Measurements from ENCODE around the gene CALHM1.

The CALHM1 gene

GRCh38 chr10:103500481-103500880 lies 41.8 kb upstream of the CALHM1 start:
- TF ChIP-seq CTCF (IDR thresholded peaks at IDR 0.05; ENCODE audit: low read depth, low read length, missing control alignments): no peak
- no peak overlapping the region for H3K4me3 ChIP-seq (ENCODE audit: low read depth, low read length)
- DNase-seq (ENCODE audit: low read depth): no peak

- H3K4me3 ChIP-seq (ENCODE audit: low read depth, low read length): no peak overlapping the region
- no peak for TF ChIP-seq CTCF (IDR thresholded peaks at IDR 0.05; ENCODE audit: low read depth, low read length, missing control alignments)
- no peak for DNase-seq (ENCODE audit: low read depth)
Observed at GRCh38 chr10:103499881-103500280, 41.2 kb upstream of the CALHM1 start.

- TF ChIP-seq CTCF (IDR thresholded peaks at IDR 0.05; ENCODE audit: low read depth, low read length, missing control alignments): no peak
- DNase-seq (ENCODE audit: low read depth): no peak
- no peak overlapping the region for H3K4me3 ChIP-seq (ENCODE audit: low read depth, low read length)
Observed at GRCh38 chr10:103498936-103499638, 40.4 kb upstream of the CALHM1 start.

- no peak overlapping the region for H3K4me3 ChIP-seq (ENCODE audit: low read depth, low read length)
- no peak for DNase-seq (ENCODE audit: low read depth)
- no peak for TF ChIP-seq CTCF (IDR thresholded peaks at IDR 0.05; ENCODE audit: low read depth, low read length, missing control alignments)
Observed at GRCh38 chr10:103497161-103497915, 38.6 kb upstream of the CALHM1 start.

GRCh38 chr10:103495321-103495720 lies 36.6 kb upstream of the CALHM1 start:
- DNase-seq (ENCODE audit: low read depth): no peak
- H3K4me3 ChIP-seq (ENCODE audit: low read depth, low read length): no peak overlapping the region
- TF ChIP-seq CTCF (IDR thresholded peaks at IDR 0.05; ENCODE audit: low read depth, low read length, missing control alignments): no peak

- no peak for TF ChIP-seq CTCF (IDR thresholded peaks at IDR 0.05; ENCODE audit: low read depth, low read length, missing control alignments)
- H3K4me3 ChIP-seq (ENCODE audit: low read depth, low read length): peak overlapping the region; percentile 50
- no peak for DNase-seq (ENCODE audit: low read depth)
Observed at GRCh38 chr10:103493916-103494877, 35.5 kb upstream of the CALHM1 start.
